H9 (cell line): Measurements from ENCODE around the gene OSTF1. TPM values are rescaled to one million over a fixed set of nuclear protein-coding genes. Genes with fewer than 3 reads are reported as not detected.

Source experiments
- DNase-seq: peaks from one replicate; pipeline ENCODE4 v3.0.0-alpha.2; 2017
- H2AFZ ChIP-seq: one replicate; pipeline ENCODE4 v1.6.1; 2013; ENCODE audit warnings: mild to moderate bottlenecking, low read length, control low read depth, moderate library complexity
- H2AK5ac ChIP-seq: 2 replicates; pipeline ENCODE4 v1.6.1; 2013; ENCODE audit warnings: low read length, control low read depth, mixed read lengths; ENCODE audit not compliant: insufficient read length
- H2BK120ac ChIP-seq: one replicate; pipeline ENCODE4 v1.6.1; 2013; ENCODE audit warnings: low read depth, mild to moderate bottlenecking, low read length, control low read depth, inconsistent platforms; ENCODE audit not compliant: poor library complexity, severe bottlenecking
- H2BK12ac ChIP-seq: 2 replicates; pipeline ENCODE4 v1.6.1; 2013; ENCODE audit warnings: low read length, control low read depth, mixed read lengths, low read depth; ENCODE audit not compliant: insufficient read length
- H2BK15ac ChIP-seq: 2 replicates; pipeline ENCODE4 v1.6.1; 2013; ENCODE audit warnings: low read depth, low read length, control low read depth
- H2BK20ac ChIP-seq: one replicate; pipeline ENCODE4 v1.6.1; 2013; ENCODE audit warnings: low read depth, mild to moderate bottlenecking, low read length, control low read depth, inconsistent platforms; ENCODE audit not compliant: poor library complexity, severe bottlenecking
- H2BK5ac ChIP-seq: 2 replicates; pipeline ENCODE4 v1.6.1; 2013; ENCODE audit warnings: low read length, control low read depth, mixed read lengths; ENCODE audit not compliant: insufficient read length
- H3K14ac ChIP-seq: 2 replicates; pipeline ENCODE4 v1.6.1; 2013; ENCODE audit warnings: low read length, control low read depth; ENCODE audit not compliant: insufficient read depth
- H3K18ac ChIP-seq: 2 replicates; pipeline ENCODE4 v1.6.1; 2013; ENCODE audit warnings: low read depth, mild to moderate bottlenecking, mixed read lengths, low read length, control low read depth; ENCODE audit not compliant: insufficient read length
- H3K23ac ChIP-seq: 2 replicates; pipeline ENCODE4 v1.6.1; 2013; ENCODE audit warnings: low read length, control low read depth, mixed read lengths, low read depth; ENCODE audit not compliant: insufficient read length
- H3K23me2 ChIP-seq: 2 replicates; pipeline ENCODE4 v1.6.1; 2013; ENCODE audit warnings: low read depth, mild to moderate bottlenecking, mixed read lengths, low read length, control low read depth; ENCODE audit not compliant: insufficient read length, poor library complexity, severe bottlenecking
- H3K27ac ChIP-seq: 2 replicates; pipeline ENCODE4 v1.5.1; 2013; ENCODE audit warnings: low read length, control low read depth, mixed read lengths, low read depth; ENCODE audit not compliant: insufficient read length
- H3K27me3 ChIP-seq: 2 replicates; pipeline ENCODE4 v1.6.1; 2013; ENCODE audit warnings: low read length, control low read depth, inconsistent platforms; ENCODE audit not compliant: insufficient read depth
- H3K4ac ChIP-seq: 2 replicates; pipeline ENCODE4 v1.6.1; 2013; ENCODE audit warnings: low read depth, mild to moderate bottlenecking, control low read depth, inconsistent platforms, low read length, moderate library complexity
- H3K4me1 ChIP-seq: 2 replicates; pipeline ENCODE4 v1.6.1; 2013; ENCODE audit warnings: low read length, control low read depth, inconsistent platforms; ENCODE audit not compliant: insufficient read depth
- H3K4me2 ChIP-seq: 2 replicates; pipeline ENCODE4 v1.6.1; 2013; ENCODE audit warnings: low read length, control low read depth, mixed read lengths; ENCODE audit not compliant: insufficient read length, insufficient read depth
- H3K56ac ChIP-seq: 2 replicates; pipeline ENCODE4 v1.6.1; 2013; ENCODE audit warnings: low read depth, mild to moderate bottlenecking, mixed read lengths, low read length, control low read depth; ENCODE audit not compliant: insufficient read length
- H3K79me1 ChIP-seq: 2 replicates; pipeline ENCODE4 v1.6.1; 2013; ENCODE audit warnings: low read depth, mild to moderate bottlenecking, moderate library complexity, low read length, control low read depth, inconsistent platforms; ENCODE audit not compliant: insufficient read depth, poor library complexity, severe bottlenecking
- H3K79me2 ChIP-seq: 2 replicates; pipeline ENCODE4 v1.6.1; 2013; ENCODE audit warnings: low read length, control low read depth, inconsistent platforms; ENCODE audit not compliant: insufficient read depth
- H3K9ac ChIP-seq: 2 replicates; pipeline ENCODE4 v1.6.1; 2013; ENCODE audit warnings: low read length, control low read depth, mixed read lengths; ENCODE audit not compliant: insufficient read length; ENCODE audit errors: extremely low read depth
- H3K9me3 ChIP-seq: one replicate; pipeline ENCODE4 v1.6.1; 2013; ENCODE audit warnings: low read depth, low read length, inconsistent platforms; ENCODE audit not compliant: control insufficient read depth
- H3T11ph ChIP-seq: one replicate; pipeline ENCODE4 v1.6.1; 2013; ENCODE audit warnings: mild to moderate bottlenecking, low read length, control low read depth, inconsistent platforms
- H4K20me1 ChIP-seq: one replicate; pipeline ENCODE4 v1.6.1; 2013; ENCODE audit not compliant: control insufficient read depth, insufficient read length, insufficient read depth
- H4K5ac ChIP-seq: 2 replicates; pipeline ENCODE4 v1.6.1; 2013; ENCODE audit warnings: low read depth, mild to moderate bottlenecking, mixed read lengths, low read length, control low read depth; ENCODE audit not compliant: insufficient read length
- H4K8ac ChIP-seq: replicated peaks from 2 replicates; pipeline ENCODE4 v1.6.1; 2013; ENCODE audit warnings: low read length, control low read depth, mixed read lengths, low read depth; ENCODE audit not compliant: insufficient read length
- H4K91ac ChIP-seq: 2 replicates; pipeline ENCODE4 v1.6.1; 2013; ENCODE audit warnings: low read depth, mild to moderate bottlenecking, moderate library complexity, mixed read lengths, low read length, control low read depth; ENCODE audit not compliant: insufficient read length
- H3K27ac Mint-ChIP-seq, 3 experiments: 2 replicates in 2 of 3; 3 replicates in 1 of 3; pipeline ENCODE4 v1.8.0; 2020 to 2021; ENCODE audit warnings: mixed read lengths in 3 of 3, mild to moderate bottlenecking in 1 of 3, moderate library complexity in 1 of 3
- H3K27me3 Mint-ChIP-seq: 2 replicates; pipeline ENCODE4 v1.8.0; 2021; ENCODE audit warnings: low read depth, mild to moderate bottlenecking, moderate library complexity, mixed read lengths
- H3K36me3 Mint-ChIP-seq, 3 experiments: 2 replicates in 2 of 3; 3 replicates in 1 of 3; pipeline ENCODE4 v1.8.0; 2020 to 2021; ENCODE audit warnings: low read depth in 3 of 3, mixed read lengths in 3 of 3; ENCODE audit not compliant: insufficient read depth in 1 of 3
- H3K4me1 Mint-ChIP-seq, 2 experiments: 2 replicates each; pipeline ENCODE4 v1.8.0; 2020; ENCODE audit warnings: mixed read lengths in 2 of 2
- H3K4me3 Mint-ChIP-seq, 2 experiments: 2 replicates in 1 of 2; 3 replicates in 1 of 2; pipeline ENCODE4 v1.8.0; 2020 to 2021; ENCODE audit warnings: mild to moderate bottlenecking in 2 of 2, mixed read lengths in 2 of 2, moderate library complexity in 1 of 2
- H3K9me3 Mint-ChIP-seq, 2 experiments: 2 replicates in 1 of 2; 3 replicates in 1 of 2; pipeline ENCODE4 v1.8.0; 2020; ENCODE audit warnings: mild to moderate bottlenecking in 2 of 2, mixed read lengths in 2 of 2, moderate library complexity in 1 of 2
- CTCF ChIP-seq: fragments of 200-600 bp; sonication (generic); conservative IDR thresholded peaks from 3 replicates; pipeline ENCODE4 v1.8.0; 2021; ENCODE audit warnings: antibody characterized with exemption, mild to moderate bottlenecking
- WGBS: extraction: QIAGEN DNeasy Blood & Tissue Kit; methylation state at CpG from one replicate; pipeline ENCODE4 v1.1.7; 2013; ENCODE audit warnings: missing lambda C conversion rate, low lambda C conversion rate, mixed read lengths; ENCODE audit not compliant: insufficient read length; ENCODE audit errors: extremely low coverage; 5-methylcytosine and 5-hydroxymethylcytosine counted together
- total RNA-seq: library from RNA; stranded (reverse); gene quantifications from 2 replicates; pipeline ENCODE4 v1.2.1, GENCODE V29; 2021

The OSTF1 gene
- total RNA-seq, 1 experiment from 2014 or later, result 16.1 TPM

- H2BK15ac ChIP-seq, result no peak overlapping the region
- H3K4ac ChIP-seq, result no peak overlapping the region
- H2AK5ac ChIP-seq, result no peak overlapping the region
- H4K91ac ChIP-seq, result no peak overlapping the region
- Mint-ChIP-seq H3K36me3 (no peaks in the 10 kb centered on the region), H3K4me1 (no peaks in the 10 kb centered on the region; a peak in 1 of 4 replicates), H3K9me3 (peaks cover 0 to 2% of the 10 kb centered on the region in 2 experiments; a peak in 1 of 5 replicates), H3K27ac (no peak overlapping the region), H3K27me3 (no peaks in the 10 kb centered on the region), H3K4me3 (no peak overlapping the region)
- no peak overlapping the region for H3K4me2 ChIP-seq
- H3K9me3 ChIP-seq, result no peaks in the 10 kb centered on the region
- H3K23me2 ChIP-seq, result no peaks in the 10 kb centered on the region
- H3K9ac ChIP-seq, result no peak overlapping the region
- H2BK5ac ChIP-seq, result no peak overlapping the region
- no peak overlapping the region for H4K5ac ChIP-seq
- no peak overlapping the region for H4K8ac ChIP-seq
- no peak overlapping the region for H2BK120ac ChIP-seq
- no peaks in the 10 kb centered on the region for H4K20me1 ChIP-seq
- H3K56ac ChIP-seq, result no peak overlapping the region
- no peak overlapping the region for H3K23ac ChIP-seq
- WGBS, result no CpG with 5 or more reads among the region's 1 CpG
- H3K27me3 ChIP-seq, result no peaks in the 10 kb centered on the region
- no peaks in the 10 kb centered on the region for H3K79me1 ChIP-seq
- H3K4me1 ChIP-seq, result no peaks in the 10 kb centered on the region
- DNase-seq, result no peak
- H3T11ph ChIP-seq, result no peak overlapping the region
- no peak overlapping the region for H2BK20ac ChIP-seq
- no peak for TF ChIP-seq CTCF
- H3K79me2 ChIP-seq, result no peaks in the 10 kb centered on the region; the same call in 1 of the 2 replicates
- H2AFZ ChIP-seq, result no peak overlapping the region
- H3K27ac ChIP-seq, result no peak overlapping the region
- H2BK12ac ChIP-seq, result no peak overlapping the region
- H3K14ac ChIP-seq, result no peak overlapping the region; the same call in 1 of the 2 replicates
- H3K18ac ChIP-seq, result no peak overlapping the region
These were observed 93.4 kb downstream of the OSTF1 start for GRCh38 chr9:75181750-75182149.
